ENCODE results near the gene ST8SIA5. TPM values are rescaled to one million over a fixed set of nuclear protein-coding genes. Genes with fewer than 3 reads are reported as not detected.

Gene ST8SIA5
- total RNA-seq, 2 experiments from 2014 or later, result 0.23 TPM; not detected in 1

GRCh38 chr18:46619559-46619958, 137.3 kb downstream of the ST8SIA5 start:
- H3K9me3 Mint-ChIP-seq (ENCODE audit: low read depth), result no peaks in the 10 kb centered on the region
- peaks cover 9% of the 10 kb centered on the region for H3K27me3 Mint-ChIP-seq
- DNase-seq (no peak), ATAC-seq (no peak)
- H3K4me1 Mint-ChIP-seq, result peaks cover 30% of the 10 kb centered on the region
- CTCF ChIA-PET, result interaction anchor here (0.9 to 2.7 kb wide), 2 partner anchors 9 to 446 kb away, joined by 3 to 9 read pairs; a partner anchor contains a TSS
- H3K36me3 Mint-ChIP-seq, result no peaks in the 10 kb centered on the region
- no peak overlapping the region for H3K4me3 Mint-ChIP-seq
- H3K27ac Mint-ChIP-seq, result no peak overlapping the region

Other genes with a start within 250 kb of the ST8SIA5 start
- under 1 TPM; 0.06 to 0.26 TPM for gene LOXHD1, start 99.8 kb downstream of the ST8SIA5 start, total RNA-seq
- 10 to 100 TPM; 11.7 to 19.8 TPM for gene PIAS2, start 160.5 kb upstream of the ST8SIA5 start, total RNA-seq
- gene KATNAL2, start 160.5 kb upstream of the ST8SIA5 start, total RNA-seq, result under 1 TPM; 0.45 to 0.79 TPM

Measured in activated CD8-positive, alpha-beta memory T cell treated with anti-CD3 and anti-CD28 coated beads, Interleukin-2, amount 10 ng/mL, durations not matched to agents 7 days and 5 days (primary cell).